HG02884 (cell line): ENCODE results near the gene THSD7B.
"Not testable (repeated sequence)": the region's sequence is repeated elsewhere in the genome, so short reads cannot be mapped to it uniquely, and the experiment has no call there.

ENCODE experiments used
- ATAC-seq: cut with Tn5 transposase; IDR thresholded peaks from one replicate; pipeline ENCODE4 v1.9.1; 2021; ENCODE audit warnings: mild to moderate bottlenecking, moderate library complexity; ENCODE audit not compliant: unreplicated experiment

THSD7B gene

GRCh38 chr2:137039482-137040152 is 274.3 kb downstream of the THSD7B start:
- no peak for ATAC-seq

GRCh38 chr2:137047369-137047768 is 282.0 kb downstream of the THSD7B start:
- no peak for ATAC-seq

- ATAC-seq, result no peak
Observed at GRCh38 chr2:137048455-137048854, 283.1 kb downstream of the THSD7B start.

GRCh38 chr2:137049518-137049917 is 284.2 kb downstream of the THSD7B start:
- no peak for ATAC-seq

GRCh38 chr2:137050949-137051348 is 285.6 kb downstream of the THSD7B start:
- no peak for ATAC-seq

GRCh38 chr2:137051778-137052398 is 286.5 kb downstream of the THSD7B start:
- no peak for ATAC-seq

GRCh38 chr2:137056704-137057103 is 291.4 kb downstream of the THSD7B start:
- no peak for ATAC-seq

- not testable (repeated sequence) for ATAC-seq
Observed at GRCh38 chr2:137076111-137076765, 310.9 kb downstream of the THSD7B start.

- ATAC-seq, result no peak
Observed at GRCh38 chr2:137091704-137092103, 326.4 kb downstream of the THSD7B start.

GRCh38 chr2:137093116-137093515 is 327.8 kb downstream of the THSD7B start:
- ATAC-seq, result no peak

GRCh38 chr2:137096187-137096586 is 330.8 kb downstream of the THSD7B start:
- ATAC-seq, result no peak

GRCh38 chr2:137096693-137097092 is 331.3 kb downstream of the THSD7B start:
- ATAC-seq, result no peak

- ATAC-seq, result not testable (repeated sequence)
Observed at GRCh38 chr2:137101814-137102213, 336.5 kb downstream of the THSD7B start.

GRCh38 chr2:137107904-137108303 is 342.6 kb downstream of the THSD7B start:
- ATAC-seq, result no peak

GRCh38 chr2:137111896-137112295 is 346.6 kb downstream of the THSD7B start:
- no peak for ATAC-seq

GRCh38 chr2:137115081-137115794 is 349.9 kb downstream of the THSD7B start:
- ATAC-seq, result no peak

GRCh38 chr2:137115795-137116089 is 350.4 kb downstream of the THSD7B start:
- ATAC-seq, result no peak

GRCh38 chr2:137117385-137117784 is 352.0 kb downstream of the THSD7B start:
- ATAC-seq, result no peak

GRCh38 chr2:137118140-137118539 is 352.8 kb downstream of the THSD7B start:
- no peak for ATAC-seq

- ATAC-seq, result no peak
Observed at GRCh38 chr2:137123226-137123625, 357.9 kb downstream of the THSD7B start.

GRCh38 chr2:137133225-137133624 is 367.9 kb downstream of the THSD7B start:
- ATAC-seq, result no peak

- no peak for ATAC-seq
Observed at GRCh38 chr2:137138263-137138662, 372.9 kb downstream of the THSD7B start.
